WTC11 (cell line): ENCODE results near the gene GZMA. TPM values are rescaled to one million over a fixed set of nuclear protein-coding genes. Genes with fewer than 3 reads are reported as not detected.

Experiments
- ATAC-seq: fragments of 200-7000 bp; cut with Tn5 transposase; 2 replicates; pipeline ENCODE4 v1.10.0; 2021; ENCODE audit warnings: mild to moderate bottlenecking, moderate library complexity
- CTCF ChIA-PET: fragments of 300-600 bp; sonication (Branson Sonifier 250); formaldehyde crosslinking; loops from one replicate; lab custom pipeline; 2021; ENCODE audit warnings: antibody characterized with exemption; lab: Charles Lee
- POLR2A ChIA-PET: fragments of 350-600 bp; sonication (Branson Sonifier 250); formaldehyde crosslinking; loops from one replicate; lab custom pipeline; 2021; ENCODE audit warnings: antibody characterized with exemption; lab: Charles Lee
- DNase-seq: peaks from one replicate; pipeline ENCODE4 v3.0.0; 2021; ENCODE audit warnings: low spot score
- H3K27ac Mint-ChIP-seq: 2 replicates; pipeline ENCODE4 v1.8.0; 2021; ENCODE audit warnings: mixed read lengths
- H3K27me3 Mint-ChIP-seq: 2 replicates; pipeline ENCODE4 v1.8.0; 2021; ENCODE audit warnings: low read depth, mild to moderate bottlenecking, moderate library complexity, mixed read lengths
- H3K36me3 Mint-ChIP-seq: 2 replicates; pipeline ENCODE4 v1.8.0; 2021; ENCODE audit warnings: mixed read lengths
- H3K4me1 Mint-ChIP-seq: 2 replicates; pipeline ENCODE4 v1.8.0; 2022; ENCODE audit warnings: mixed read lengths
- H3K4me3 Mint-ChIP-seq: 2 replicates; pipeline ENCODE4 v1.8.0; 2021; ENCODE audit warnings: mild to moderate bottlenecking, moderate library complexity, mixed read lengths
- H3K9me3 Mint-ChIP-seq: 2 replicates; pipeline ENCODE4 v1.8.0; 2021; ENCODE audit warnings: mixed read lengths
- ERG ChIP-seq: fragments of 250-450 bp; sonication (Bioruptor Pico); IDR thresholded peaks from 2 replicates; pipeline ENCODE4 v1.8.0; 2021; ENCODE audit warnings: mild to moderate bottlenecking
- FOXJ3 ChIP-seq: sonication (generic); formaldehyde crosslinking; IDR thresholded peaks from 2 replicates; pipeline ENCODE4 v1.9.0; 2021; ENCODE audit warnings: missing genetic modification reagents, mild to moderate bottlenecking, borderline replicate concordance
- GABPB1 ChIP-seq: sonication (generic); formaldehyde crosslinking; IDR thresholded peaks from 2 replicates; pipeline ENCODE4 v1.8.1; 2023; ENCODE audit warnings: mild to moderate bottlenecking, missing genetic modification reagents
- HMGXB4 ChIP-seq: sonication (generic); formaldehyde crosslinking; IDR thresholded peaks from 2 replicates; pipeline ENCODE4 v1.8.1; 2023; ENCODE audit warnings: mild to moderate bottlenecking, moderate library complexity, missing genetic modification reagents
- SMAD4 ChIP-seq: sonication (generic); formaldehyde crosslinking; IDR thresholded peaks from 2 replicates; pipeline ENCODE4 v1.8.0; 2022; ENCODE audit warnings: mild to moderate bottlenecking, missing genetic modification reagents
- STAT6 ChIP-seq: sonication (generic); formaldehyde crosslinking; conservative IDR thresholded peaks from 2 replicates; pipeline ENCODE4 v1.8.1; 2023; ENCODE audit warnings: mild to moderate bottlenecking, low read depth, missing genetic modification reagents, moderate library complexity
- ZNF121 ChIP-seq: sonication (generic); formaldehyde crosslinking; IDR thresholded peaks from 2 replicates; pipeline ENCODE4 v1.8.0; 2023; ENCODE audit warnings: missing genetic modification reagents
- ZNF138 ChIP-seq: sonication (generic); formaldehyde crosslinking; conservative IDR thresholded peaks from 2 replicates; pipeline ENCODE4 v1.8.1; 2022; ENCODE audit warnings: mild to moderate bottlenecking, moderate library complexity, missing genetic modification reagents
- ZNF396 ChIP-seq: fragments of 250-450 bp; sonication (Bioruptor Pico); IDR thresholded peaks from 2 replicates; pipeline ENCODE4 v1.8.0; 2021; ENCODE audit warnings: mild to moderate bottlenecking, moderate library complexity, borderline replicate concordance
- ZNF423 ChIP-seq: fragments of 250-450 bp; sonication (Bioruptor Pico); IDR thresholded peaks from 2 replicates; pipeline ENCODE4 v2.1.2; 2022; ENCODE audit warnings: mild to moderate bottlenecking, moderate library complexity
- total RNA-seq: library from RNA; stranded (reverse); gene quantifications from 3 replicates; pipeline ENCODE4 v1.2.3, GENCODE V29; 2021
- TF ChIP-seq, protein P1 (sequence below): fragments of 250-450 bp; sonication (Bioruptor Pico); IDR thresholded peaks from 2 replicates; pipeline ENCODE4 v1.9.0; 2021; ENCODE audit warnings: moderate library complexity, mild to moderate bottlenecking, inconsistent platforms, borderline replicate concordance
- TF ChIP-seq, protein P2 (sequence below): sonication (generic); formaldehyde crosslinking; IDR thresholded peaks from 2 replicates; pipeline ENCODE4 v1.8.0; 2022; ENCODE audit warnings: mild to moderate bottlenecking, missing genetic modification reagents
- TF ChIP-seq, protein P3 (sequence below): sonication (generic); formaldehyde crosslinking; IDR thresholded peaks from 2 replicates; pipeline ENCODE4 v1.8.1; 2022; ENCODE audit warnings: missing genetic modification reagents, borderline replicate concordance
- TF ChIP-seq, protein P4 (sequence below): sonication (generic); formaldehyde crosslinking; IDR thresholded peaks from 2 replicates; pipeline ENCODE4 v1.8.1; 2023; ENCODE audit warnings: mild to moderate bottlenecking, missing genetic modification reagents, moderate library complexity

GZMA gene
- total RNA-seq, 1 experiment from 2014 or later, result not detected

- H3K4me3 Mint-ChIP-seq, result no peak overlapping the region
- POLR2A ChIA-PET, result interaction anchor here (1.0 kb wide), 1 partner anchor 182 kb away, joined by 3 read pairs; no protein-coding TSS in a partner anchor
Observed at GRCh38 chr5:55141945-55142690, 39.7 kb downstream of the GZMA start.

DNA sequence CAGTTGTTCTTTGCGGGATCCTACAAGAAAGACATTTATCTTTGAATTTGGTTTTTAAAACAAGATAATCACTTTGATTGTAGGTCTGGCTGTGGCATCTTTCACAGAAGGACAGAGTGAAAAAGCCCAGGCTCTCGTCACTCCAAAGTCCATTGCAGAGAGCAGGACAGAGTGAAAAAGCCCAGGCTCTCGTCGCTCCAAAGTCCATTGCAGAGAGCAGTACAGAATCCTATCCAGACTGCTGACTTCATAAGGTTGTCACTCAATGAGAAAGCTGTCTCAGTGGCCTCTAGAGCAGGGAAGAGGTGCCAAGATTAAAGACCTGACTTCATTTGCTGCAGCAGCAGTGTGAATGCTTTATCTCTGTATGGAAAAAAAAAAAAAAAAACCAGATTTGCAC is 41.2 kb downstream of the GZMA start:
- Mint-ChIP-seq H3K9me3 (no peaks in the 10 kb centered on the region), H3K27ac (no peak overlapping the region), H3K4me1 (peaks cover 4% of the 10 kb centered on the region), H3K27me3 (no peaks in the 10 kb centered on the region; the same call in 1 of the 2 replicates), H3K36me3 (no peaks in the 10 kb centered on the region), H3K4me3 (no peak overlapping the region)
- ATAC-seq, result no peak
- ChIA-PET CTCF (no interaction called here), POLR2A (interaction anchor here (0.6 kb wide), 1 partner anchor 528 kb away, joined by 3 read pairs; no protein-coding TSS in a partner anchor)
- TF ChIP-seq HMGXB4 (CRISPR knock-in tag), result no peak
- no peak for TF ChIP-seq ZNF138 (CRISPR knock-in tag)
- no peak for TF ChIP-seq FOXJ3 (CRISPR knock-in tag)
- no peak for DNase-seq

More at GRCh38 chr5:55141945-55142690, 39.7 kb downstream of the GZMA start:
- CTCF ChIA-PET, result interaction anchor here (0.7 to 1.5 kb wide), 5 partner anchors 116 to 236 kb away, joined by 3 to 6 read pairs (median 4); no protein-coding TSS in a partner anchor
- DNase-seq, result no peak
- no peak for TF ChIP-seq SMAD4 (CRISPR knock-in tag)
- no peak for TF ChIP-seq ZNF423 (CRISPR knock-in tag)
- TF ChIP-seq, protein P1, sequence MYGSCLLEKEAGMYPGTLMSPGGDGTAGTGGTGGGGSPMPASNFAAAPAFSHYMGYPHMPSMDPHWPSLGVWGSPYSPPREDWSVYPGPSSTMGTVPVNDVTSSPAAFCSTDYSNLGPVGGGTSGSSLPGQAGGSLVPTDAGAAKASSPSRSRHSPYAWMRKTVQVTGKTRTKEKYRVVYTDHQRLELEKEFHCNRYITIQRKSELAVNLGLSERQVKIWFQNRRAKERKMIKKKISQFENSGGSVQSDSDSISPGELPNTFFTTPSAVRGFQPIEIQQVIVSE (CRISPR knock-in tag), result no peak
- no peak for TF ChIP-seq ZNF396
- Mint-ChIP-seq H3K9me3 (no peaks in the 10 kb centered on the region), H3K27ac (no peak overlapping the region), H3K4me1 (peaks cover 4% of the 10 kb centered on the region), H3K27me3 (no peaks in the 10 kb centered on the region; the same call in 1 of the 2 replicates), H3K36me3 (no peaks in the 10 kb centered on the region)
- no peak for ATAC-seq

DNA sequence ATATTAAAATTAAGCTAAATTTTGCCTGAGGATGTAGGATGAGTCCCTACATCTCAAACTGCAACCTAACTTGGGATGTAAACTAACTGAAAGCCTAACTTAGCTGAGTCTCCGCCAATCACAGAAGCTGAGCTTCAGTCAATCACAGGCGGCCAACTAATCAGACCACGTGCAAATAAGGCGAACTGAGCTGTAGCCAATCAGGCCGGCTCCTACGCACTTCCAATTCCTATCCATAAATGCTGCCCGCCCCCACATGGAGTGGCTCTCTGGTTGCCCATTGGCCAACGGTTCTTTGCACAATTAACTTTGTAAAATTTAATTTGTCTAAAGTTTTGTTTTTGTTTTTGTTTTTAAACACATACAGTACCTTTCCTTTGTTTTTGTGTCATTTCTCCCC is 43.6 kb downstream of the GZMA start:
- ATAC-seq (peak; percentile 46), DNase-seq (no peak)
- H3K9me3 Mint-ChIP-seq, result no peaks in the 10 kb centered on the region
- TF ChIP-seq, protein P2, sequence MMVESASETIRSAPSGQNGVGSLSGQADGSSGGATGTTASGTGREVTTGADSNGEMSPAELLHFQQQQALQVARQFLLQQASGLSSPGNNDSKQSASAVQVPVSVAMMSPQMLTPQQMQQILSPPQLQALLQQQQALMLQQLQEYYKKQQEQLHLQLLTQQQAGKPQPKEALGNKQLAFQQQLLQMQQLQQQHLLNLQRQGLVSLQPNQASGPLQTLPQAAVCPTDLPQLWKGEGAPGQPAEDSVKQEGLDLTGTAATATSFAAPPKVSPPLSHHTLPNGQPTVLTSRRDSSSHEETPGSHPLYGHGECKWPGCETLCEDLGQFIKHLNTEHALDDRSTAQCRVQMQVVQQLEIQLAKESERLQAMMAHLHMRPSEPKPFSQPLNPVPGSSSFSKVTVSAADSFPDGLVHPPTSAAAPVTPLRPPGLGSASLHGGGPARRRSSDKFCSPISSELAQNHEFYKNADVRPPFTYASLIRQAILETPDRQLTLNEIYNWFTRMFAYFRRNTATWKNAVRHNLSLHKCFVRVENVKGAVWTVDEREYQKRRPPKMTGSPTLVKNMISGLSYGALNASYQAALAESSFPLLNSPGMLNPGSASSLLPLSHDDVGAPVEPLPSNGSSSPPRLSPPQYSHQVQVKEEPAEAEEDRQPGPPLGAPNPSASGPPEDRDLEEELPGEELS (CRISPR knock-in tag), result no peak
- TF ChIP-seq ZNF423 (CRISPR knock-in tag) (no peak), ZNF138 (CRISPR knock-in tag) (no peak), GABPB1 (CRISPR knock-in tag) (no peak), ERG (CRISPR knock-in tag) (no peak), STAT6 (CRISPR knock-in tag) (no peak), ZNF121 (CRISPR knock-in tag) (no peak)
- TF ChIP-seq, protein P3, sequence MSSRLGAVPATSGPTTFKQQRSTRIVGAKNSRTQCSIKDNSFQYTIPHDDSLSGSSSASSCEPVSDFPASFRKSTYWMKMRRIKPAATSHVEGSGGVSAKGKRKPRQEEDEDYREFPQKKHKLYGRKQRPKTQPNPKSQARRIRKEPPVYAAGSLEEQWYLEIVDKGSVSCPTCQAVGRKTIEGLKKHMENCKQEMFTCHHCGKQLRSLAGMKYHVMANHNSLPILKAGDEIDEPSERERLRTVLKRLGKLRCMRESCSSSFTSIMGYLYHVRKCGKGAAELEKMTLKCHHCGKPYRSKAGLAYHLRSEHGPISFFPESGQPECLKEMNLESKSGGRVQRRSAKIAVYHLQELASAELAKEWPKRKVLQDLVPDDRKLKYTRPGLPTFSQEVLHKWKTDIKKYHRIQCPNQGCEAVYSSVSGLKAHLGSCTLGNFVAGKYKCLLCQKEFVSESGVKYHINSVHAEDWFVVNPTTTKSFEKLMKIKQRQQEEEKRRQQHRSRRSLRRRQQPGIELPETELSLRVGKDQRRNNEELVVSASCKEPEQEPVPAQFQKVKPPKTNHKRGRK (CRISPR knock-in tag), result no peak
- TF ChIP-seq, protein P4, sequence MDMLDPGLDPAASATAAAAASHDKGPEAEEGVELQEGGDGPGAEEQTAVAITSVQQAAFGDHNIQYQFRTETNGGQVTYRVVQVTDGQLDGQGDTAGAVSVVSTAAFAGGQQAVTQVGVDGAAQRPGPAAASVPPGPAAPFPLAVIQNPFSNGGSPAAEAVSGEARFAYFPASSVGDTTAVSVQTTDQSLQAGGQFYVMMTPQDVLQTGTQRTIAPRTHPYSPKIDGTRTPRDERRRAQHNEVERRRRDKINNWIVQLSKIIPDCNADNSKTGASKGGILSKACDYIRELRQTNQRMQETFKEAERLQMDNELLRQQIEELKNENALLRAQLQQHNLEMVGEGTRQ (CRISPR knock-in tag), result no peak
- TF ChIP-seq, protein P1 (CRISPR knock-in tag), result no peak
- H3K27ac Mint-ChIP-seq, result no peak overlapping the region
- CTCF ChIA-PET, result interaction anchor here (0.7 to 1.8 kb wide), 19 partner anchors 10 to 631 kb away, joined by 3 to 46 read pairs (median 4); partner anchors contain the start of genes ESM1 and GPX8
- H3K4me1 Mint-ChIP-seq, result peaks cover 7% of the 10 kb centered on the region
- H3K27me3 Mint-ChIP-seq, result no peaks in the 10 kb centered on the region; the same call in none of the 2 replicates
- H3K4me3 Mint-ChIP-seq, result peak overlapping the region; percentile 40; the same call in 1 of the 2 replicates
- POLR2A ChIA-PET, result interaction anchor here (0.9 kb wide), 1 partner anchor 14 kb away, joined by 4 read pairs; the partner anchor contains the start of gene GPX8
- no peaks in the 10 kb centered on the region for H3K36me3 Mint-ChIP-seq
